Fibroblast of skin of right biceps (primary cell): ENCODE measurements around the gene CLEC17A.
"Not testable (repeated sequence)": the region's sequence is repeated elsewhere in the genome, so short reads cannot be mapped to it uniquely, and the experiment has no call there.

ENCODE experiments used
- DNase-seq: peaks from one replicate; pipeline ENCODE4 v3.0.0-alpha.2; 2013

Gene CLEC17A

DNA sequence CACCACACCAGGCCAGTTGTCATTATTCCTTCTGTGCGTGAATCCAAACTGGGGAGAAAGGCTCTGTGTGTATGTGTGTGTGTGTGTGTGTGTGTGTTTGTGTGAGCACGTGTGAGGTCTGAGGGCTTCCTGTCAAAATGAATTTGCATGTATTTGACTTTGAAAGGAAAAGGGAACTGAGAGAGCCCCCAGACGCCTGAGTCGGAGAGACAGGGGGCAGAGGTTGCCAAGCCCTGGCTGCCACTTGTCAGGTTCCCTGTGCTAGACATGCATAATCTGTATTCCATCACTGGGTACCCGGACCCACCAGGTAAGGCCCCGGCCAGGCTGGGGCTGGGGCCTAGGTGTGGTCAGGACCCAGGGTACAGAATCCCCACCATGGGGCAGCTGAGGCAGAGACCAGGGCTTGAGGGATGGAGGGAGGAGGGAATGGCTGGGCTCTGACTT, at the start of gene CLEC17A:
Gene CLEC17A, plus strand, starts transcription at position 191 of the 447 bp plus-strand sequence. Its CDS starts 77 bp downstream, at position 268.
- DNase-seq: no peak

- no peak for DNase-seq
Measured at GRCh38 chr19:14533450-14533849, 49.4 kb upstream of the CLEC17A start.

DNA sequence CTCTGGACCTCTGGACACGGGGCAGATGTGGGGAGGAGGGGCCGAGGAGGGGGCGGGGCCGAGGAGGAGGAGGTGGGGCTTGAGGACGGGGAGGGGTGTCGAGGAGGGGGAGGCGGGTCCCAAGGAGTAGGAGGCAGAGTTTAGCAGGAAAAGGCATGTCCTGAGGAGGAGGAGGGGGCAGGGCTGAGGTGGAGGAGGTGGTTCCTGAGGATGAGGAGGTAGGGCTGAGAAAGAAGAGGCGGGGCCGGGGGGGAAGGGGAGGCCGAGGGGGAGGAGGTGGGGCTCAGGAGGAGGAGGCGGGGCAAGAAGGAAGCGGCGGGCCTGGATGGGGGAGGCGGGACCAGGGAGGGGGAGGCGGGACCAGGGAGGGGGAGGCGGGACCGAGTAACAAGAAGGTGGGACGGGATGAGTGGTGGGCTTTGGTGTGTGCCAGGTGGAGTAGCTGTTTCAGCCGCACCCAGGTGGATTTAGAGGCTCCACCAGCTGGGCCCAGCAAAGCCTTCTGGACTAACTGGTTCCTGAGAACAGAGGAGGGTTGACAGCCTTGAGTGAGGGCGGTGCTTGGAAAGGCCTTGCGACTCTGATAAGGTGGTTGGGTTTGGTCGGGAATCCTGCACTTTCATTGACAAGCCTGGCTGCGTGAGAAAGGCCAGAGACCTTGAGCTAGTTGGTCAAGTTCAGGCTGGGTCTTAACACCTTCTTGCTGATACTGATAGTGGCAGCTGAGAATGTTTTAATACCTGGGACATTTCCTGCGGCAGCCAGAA, 45.8 kb upstream of the CLEC17A start:
- DNase-seq: peak; percentile 61

DNA sequence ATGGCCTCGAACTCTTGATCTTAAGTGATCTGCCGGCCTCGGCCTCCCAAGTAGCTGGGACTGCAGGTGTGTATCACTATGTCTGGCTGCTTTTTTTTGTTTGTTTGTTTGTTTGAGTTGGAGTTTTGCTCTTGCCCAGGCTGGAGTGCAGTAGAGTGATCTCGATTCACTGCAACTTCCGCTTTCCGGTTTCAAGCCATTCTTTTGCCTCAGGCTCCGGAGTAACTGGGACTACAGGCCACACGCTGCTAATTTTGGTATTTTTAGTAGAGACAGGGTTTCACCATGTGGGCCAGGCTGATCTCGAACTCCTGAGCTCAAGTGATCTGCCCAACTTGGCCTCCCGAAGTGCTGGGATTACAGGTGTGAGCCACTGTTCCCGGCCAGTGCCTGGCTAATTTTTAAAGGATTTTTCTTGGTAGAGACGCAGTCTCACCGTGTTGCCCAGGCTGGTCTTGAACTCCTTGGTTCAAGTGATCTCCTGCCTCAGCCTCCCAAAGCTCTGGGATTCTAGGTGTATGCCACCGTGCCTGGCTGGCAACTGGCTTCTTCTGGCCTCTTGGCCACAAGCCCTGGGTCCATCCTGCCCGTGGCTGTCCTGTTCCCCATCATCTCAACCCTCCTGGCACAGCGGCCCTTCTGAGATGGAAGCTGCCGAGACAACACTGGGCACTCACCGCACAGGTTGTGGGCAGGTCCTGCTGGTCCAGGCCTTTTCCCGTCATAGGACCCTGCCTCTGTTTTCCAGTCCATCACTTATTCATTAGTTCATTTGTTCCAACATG, 42.0 kb upstream of the CLEC17A start:
- no peak for DNase-seq

GRCh38 chr19:14541979-14542378, 40.9 kb upstream of the CLEC17A start:
- DNase-seq: not testable (repeated sequence)

GRCh38 chr19:14542711-14543328, 40.1 kb upstream of the CLEC17A start:
- DNase-seq: no peak

GRCh38 chr19:14544047-14544446, 38.8 kb upstream of the CLEC17A start:
- no peak for DNase-seq

- no peak for DNase-seq
Measured at GRCh38 chr19:14544977-14545715, 37.7 kb upstream of the CLEC17A start.

- no peak for DNase-seq
Measured at GRCh38 chr19:14545716-14546082, 37.2 kb upstream of the CLEC17A start.

GRCh38 chr19:14550201-14550754, 32.6 kb upstream of the CLEC17A start:
- no peak for DNase-seq

DNA sequence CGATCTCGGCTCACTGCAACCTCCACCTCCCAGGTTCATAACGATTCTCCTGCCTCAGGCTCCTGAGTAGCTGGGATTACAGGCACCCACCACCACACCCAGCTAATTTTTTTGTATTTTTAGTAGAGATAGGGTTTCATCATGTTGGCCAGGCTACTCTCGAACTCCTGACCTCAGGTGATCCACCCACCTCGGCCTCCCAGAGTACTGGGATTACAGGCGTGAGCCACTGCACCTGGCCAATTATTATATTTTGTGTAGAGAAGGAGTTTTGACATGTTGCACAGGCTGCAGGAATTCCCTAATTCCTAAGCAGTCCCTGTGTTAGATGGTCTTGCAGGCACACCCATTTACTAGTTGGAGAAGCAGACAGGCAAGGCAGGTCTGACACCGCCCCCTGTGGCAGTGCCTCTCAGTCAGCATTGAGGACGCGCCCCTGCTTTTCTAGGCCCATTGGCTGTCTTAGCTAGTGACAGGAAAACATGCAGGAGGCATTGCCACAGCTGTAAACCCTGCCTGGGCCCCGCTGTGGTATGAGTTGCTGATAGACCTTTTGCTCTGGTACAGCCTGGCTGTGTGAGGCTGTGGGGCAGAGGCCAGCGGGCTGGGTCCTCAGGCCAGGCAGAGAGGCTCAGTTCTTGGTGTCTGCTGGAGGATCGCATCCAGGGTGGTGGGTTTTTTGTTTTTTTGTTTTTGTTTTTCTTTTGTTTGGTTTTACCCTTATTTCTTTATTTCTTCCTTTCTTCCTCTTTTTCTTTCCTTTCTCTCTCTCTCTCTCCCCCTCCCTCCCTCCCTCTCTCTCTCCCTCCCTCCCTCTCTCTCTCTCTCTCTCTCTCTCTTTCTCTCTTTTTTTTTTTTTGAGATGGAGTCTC, 31.5 kb upstream of the CLEC17A start:
- DNase-seq: peak; percentile 42

DNA sequence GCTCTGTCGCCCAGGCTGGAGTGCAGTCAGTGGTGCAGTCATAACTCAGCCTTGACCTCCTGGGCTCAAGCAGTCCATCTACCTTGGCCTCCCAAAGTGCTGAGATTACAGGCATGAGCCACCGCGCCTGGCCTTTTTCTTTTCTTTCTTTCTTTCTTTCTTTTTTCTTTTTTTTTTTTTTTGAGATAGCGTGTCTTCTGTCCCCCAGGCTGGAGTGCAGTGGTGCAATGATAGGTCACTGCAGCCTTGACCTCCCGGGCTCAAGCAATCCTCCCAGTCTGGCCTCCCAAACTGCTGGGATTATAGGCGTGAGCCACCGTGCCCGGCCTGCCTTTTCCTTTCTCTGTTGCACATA, 30.9 kb upstream of the CLEC17A start:
- not testable (repeated sequence) for DNase-seq

- no peak for DNase-seq
Measured at GRCh38 chr19:14553042-14553938, 29.6 kb upstream of the CLEC17A start.

DNA sequence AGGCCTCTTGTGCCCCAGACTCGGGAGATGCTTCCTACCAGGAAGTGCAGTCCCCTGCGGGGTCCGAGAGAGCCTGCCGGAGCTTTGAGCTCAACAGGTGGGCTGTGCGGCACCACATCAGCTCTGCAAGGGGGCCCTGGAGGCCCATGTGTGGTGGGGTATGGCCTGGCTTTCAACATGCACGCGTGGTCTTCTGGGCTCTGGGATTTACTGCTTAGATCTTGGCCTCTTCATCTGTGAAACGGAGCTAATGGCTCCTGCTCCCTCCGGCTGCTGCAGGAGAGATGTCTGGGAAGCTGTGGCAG, 29.0 kb upstream of the CLEC17A start:
- no peak for DNase-seq

DNA sequence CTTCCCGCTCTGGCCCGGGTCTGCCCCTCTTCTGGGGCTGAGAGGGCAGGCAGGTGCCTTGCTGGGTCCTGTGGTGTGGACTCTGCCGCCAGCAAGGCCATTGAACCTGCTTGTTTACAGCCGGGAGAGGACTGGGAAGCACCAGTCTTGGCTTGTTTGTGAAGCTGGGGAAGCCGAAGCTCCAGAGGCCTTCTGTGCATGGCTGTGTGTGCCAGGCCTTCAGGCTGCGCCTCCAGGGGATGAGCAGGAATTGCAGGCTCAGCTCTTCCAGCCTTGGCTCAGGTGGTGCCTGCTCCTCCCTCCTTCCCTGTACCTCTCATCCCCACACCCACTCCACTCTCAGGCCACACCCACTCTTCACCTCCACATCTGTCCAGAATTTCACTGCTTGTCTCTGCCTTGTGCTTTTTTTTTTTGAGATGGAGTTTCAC, 28.5 kb upstream of the CLEC17A start:
- no peak for DNase-seq

DNA sequence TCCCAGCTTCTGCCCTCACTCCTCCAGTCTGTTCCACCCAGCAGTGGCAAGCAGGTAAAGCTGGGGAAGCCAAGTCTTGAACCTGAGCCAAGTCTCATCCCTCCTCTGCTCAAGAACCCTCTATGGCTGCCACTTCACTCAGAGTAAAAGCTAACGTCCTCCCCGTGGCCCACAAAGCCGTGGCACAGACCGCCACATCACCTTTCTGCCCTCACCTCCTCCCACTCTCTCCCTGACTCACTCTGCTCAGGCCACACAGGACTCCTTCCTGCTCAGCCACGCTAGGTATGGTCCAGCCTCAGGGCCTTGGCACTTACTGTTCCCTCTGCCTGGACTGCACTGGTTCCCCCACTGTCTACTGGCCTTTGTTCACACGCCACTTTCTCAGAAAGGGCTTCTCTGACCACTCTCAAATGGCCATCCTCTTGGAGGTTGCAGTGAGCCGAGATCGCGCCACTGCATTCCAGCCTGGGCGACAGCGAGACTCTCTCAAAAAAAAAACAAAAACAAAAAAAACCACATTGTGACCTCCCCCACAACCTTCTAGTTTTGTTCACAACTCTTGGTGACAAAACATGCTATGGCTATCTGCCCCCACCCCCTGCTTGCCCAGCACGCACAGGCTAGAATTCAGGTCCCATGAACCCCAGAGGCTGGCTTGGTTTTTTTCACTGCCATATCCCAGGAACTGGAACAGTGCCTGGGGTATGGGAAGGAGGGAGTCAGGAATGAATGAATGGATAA, 26.8 kb upstream of the CLEC17A start:
- no peak for DNase-seq

GRCh38 chr19:14556662-14557188, 26.2 kb upstream of the CLEC17A start:
- peak; percentile 64 for DNase-seq

DNA sequence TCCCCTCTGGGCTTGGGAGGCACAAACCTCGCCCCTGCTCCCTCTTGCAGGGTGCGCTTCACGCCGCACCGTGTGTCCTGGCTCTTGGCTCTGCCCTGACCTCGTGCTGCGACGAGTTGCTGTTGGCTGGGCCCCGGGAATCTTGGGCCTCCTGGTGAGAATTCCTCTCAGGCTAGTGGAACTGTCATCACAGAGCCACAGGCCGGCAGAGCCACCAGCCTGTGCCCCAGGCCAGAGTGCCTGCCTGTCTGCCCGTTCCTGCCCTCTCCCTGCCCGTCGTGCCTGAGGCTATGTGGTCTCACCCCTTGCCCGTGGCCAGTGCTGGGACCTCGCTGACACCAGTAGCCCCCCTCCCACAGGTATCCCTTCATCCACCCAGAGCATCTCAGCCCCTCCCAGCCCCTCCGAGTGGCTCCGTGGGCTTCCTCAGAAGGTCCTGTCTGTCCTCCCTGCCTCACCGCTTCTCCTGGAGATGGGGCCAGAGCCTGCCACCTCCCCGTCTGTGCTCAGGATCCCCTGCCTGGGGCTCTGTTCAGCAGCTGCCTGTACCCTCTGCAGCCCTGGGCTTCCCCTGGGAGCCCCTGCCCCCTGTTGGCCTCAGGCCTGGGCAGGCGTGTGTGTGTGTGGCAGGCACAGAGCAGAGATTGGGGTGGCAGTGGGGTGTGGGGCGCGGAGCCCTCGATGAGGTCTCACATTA, 24.4 kb upstream of the CLEC17A start:
- no peak for DNase-seq
